Lung (tissue), 12 donors: ENCODE results near the gene SLC35E3. TPM values are rescaled to one million over a fixed set of nuclear protein-coding genes. Genes with fewer than 3 reads are reported as not detected.

Source experiments
- ATAC-seq: fragments of 200-7000 bp; cut with Tn5 transposase; one replicate; pipeline ENCODE4 v1.9.1; 2020; ENCODE audit warnings: moderate number of reproducible peaks; ENCODE audit not compliant: insufficient read depth, low FRiP score
- DNase-seq, 3 donors: peaks; one replicate each; pipeline ENCODE4 v3.0.0-alpha.2; 2013 to 2017
- H3K27ac ChIP-seq, 2 donors: one replicate each; pipeline ENCODE4 v1.5.1; 2013; ENCODE audit warnings: mild to moderate bottlenecking in 2 of 2, moderate library complexity in 2 of 2, control low read depth in 1 of 2, inconsistent platforms in 1 of 2, low read depth in 1 of 2, low read length in 1 of 2
- H3K27me3 ChIP-seq, 3 donors: one replicate each; pipeline ENCODE4 v1.5.1; 2013; ENCODE audit warnings: low read length in 2 of 3; ENCODE audit not compliant: control insufficient read depth in 3 of 3, insufficient read depth in 3 of 3
- H3K36me3 ChIP-seq, 4 donors: one replicate each; pipeline ENCODE4 v1.5.1; 2013; ENCODE audit warnings: low read length in 4 of 4, mild to moderate bottlenecking in 1 of 4, moderate library complexity in 1 of 4; ENCODE audit not compliant: control insufficient read depth in 4 of 4, insufficient read depth in 4 of 4
- H3K4me1 ChIP-seq, 5 donors: one replicate each; pipeline ENCODE4 v1.5.1; 2013; ENCODE audit warnings: low read length in 5 of 5, mild to moderate bottlenecking in 2 of 5, moderate library complexity in 1 of 5; ENCODE audit not compliant: control insufficient read depth in 5 of 5, insufficient read depth in 5 of 5
- H3K4me3 ChIP-seq: one replicate; pipeline ENCODE4 v1.5.1; 2013; ENCODE audit warnings: mild to moderate bottlenecking, control low read depth, moderate library complexity
- H3K9ac ChIP-seq, 2 donors: one replicate each; pipeline ENCODE4 v1.5.1; 2013; ENCODE audit warnings: low read length in 2 of 2, control low read depth in 1 of 2; ENCODE audit not compliant: insufficient read depth in 1 of 2
- H3K9me3 ChIP-seq, 4 donors: one replicate each; pipeline ENCODE4 v1.5.1; 2013; ENCODE audit warnings: low read length in 3 of 4, mild to moderate bottlenecking in 1 of 4, moderate library complexity in 1 of 4; ENCODE audit not compliant: control insufficient read depth in 4 of 4, insufficient read depth in 3 of 4
- WGBS, 2 donors: extraction: QIAGEN DNeasy Blood & Tissue Kit; methylation state at CpG; one replicate each; pipeline ENCODE4 v1.1.7; 2013; 5-methylcytosine and 5-hydroxymethylcytosine counted together
- polyA plus RNA-seq, 2 donors: library from polyadenylated mRNA; stranded (reverse); fragments of 200-250 nt; gene quantifications; one replicate each; pipeline ENCODE4 v1.2.1, GENCODE V29; 2013
- total RNA-seq, 2 donors: library from RNA; depleted of rRNA in 1 of 2; stranded (reverse); fragments of >200 nt in 1 of 2; gene quantifications; one replicate each; pipeline ENCODE4 v1.2.1, GENCODE V29; 2014 to 2021
- TF ChIP-seq, protein P1 (sequence below): IDR thresholded peaks from 2 replicates; pipeline ENCODE4 v1.5.1; 2012; ENCODE audit warnings: mild to moderate bottlenecking; ENCODE audit errors: control extremely low read depth, extremely low read depth
- donor health status: control.
- donor health status: control.
- donor health status: Bipolar disorder and iron deficiency.
- donor health status: healthy.
- donor health status: DM: yes; HTN: yes; CAD: no.

SLC35E3 gene
- total and polyA plus RNA-seq, 4 donors: 4.0 to 14.4 (median 9.0) TPM

DNA sequence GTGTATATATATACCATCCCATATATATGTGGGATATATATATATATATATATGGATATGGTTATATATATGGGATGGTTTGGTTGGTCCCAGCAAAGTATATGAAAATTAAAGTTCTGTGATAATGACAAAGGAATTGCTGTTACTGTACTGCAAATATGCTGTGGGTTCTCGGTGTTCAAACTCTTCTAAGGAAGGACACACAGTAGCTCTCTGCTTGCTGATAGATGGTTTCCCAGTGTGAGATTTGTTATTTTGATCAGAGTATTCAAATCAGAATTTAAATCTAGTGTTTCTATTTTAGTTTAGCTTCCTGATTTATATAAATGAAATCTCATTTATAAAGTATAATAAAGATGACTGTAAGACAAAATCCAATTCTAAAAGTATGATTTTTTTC, 19.7 kb downstream of the SLC35E3 start:
- Histone ChIP-seq H3K27me3 (no peaks in the 10 kb centered on the region), H3K27ac (no peak overlapping the region), H3K36me3 (peaks cover 7 to 19% (median 13%) of the 10 kb centered on the region in 4 donors), H3K9ac (no peak overlapping the region), H3K4me3 (no peak overlapping the region), H3K9me3 (no peaks in the 10 kb centered on the region), H3K4me1 (peaks cover 0 to 2% (median 0%) of the 10 kb centered on the region in 5 donors)
- ATAC-seq: no peak
- 97 to 98% methylated on average over 1 of the region's 1 CpG for WGBS, 2 donors
- TF ChIP-seq, protein P1, sequence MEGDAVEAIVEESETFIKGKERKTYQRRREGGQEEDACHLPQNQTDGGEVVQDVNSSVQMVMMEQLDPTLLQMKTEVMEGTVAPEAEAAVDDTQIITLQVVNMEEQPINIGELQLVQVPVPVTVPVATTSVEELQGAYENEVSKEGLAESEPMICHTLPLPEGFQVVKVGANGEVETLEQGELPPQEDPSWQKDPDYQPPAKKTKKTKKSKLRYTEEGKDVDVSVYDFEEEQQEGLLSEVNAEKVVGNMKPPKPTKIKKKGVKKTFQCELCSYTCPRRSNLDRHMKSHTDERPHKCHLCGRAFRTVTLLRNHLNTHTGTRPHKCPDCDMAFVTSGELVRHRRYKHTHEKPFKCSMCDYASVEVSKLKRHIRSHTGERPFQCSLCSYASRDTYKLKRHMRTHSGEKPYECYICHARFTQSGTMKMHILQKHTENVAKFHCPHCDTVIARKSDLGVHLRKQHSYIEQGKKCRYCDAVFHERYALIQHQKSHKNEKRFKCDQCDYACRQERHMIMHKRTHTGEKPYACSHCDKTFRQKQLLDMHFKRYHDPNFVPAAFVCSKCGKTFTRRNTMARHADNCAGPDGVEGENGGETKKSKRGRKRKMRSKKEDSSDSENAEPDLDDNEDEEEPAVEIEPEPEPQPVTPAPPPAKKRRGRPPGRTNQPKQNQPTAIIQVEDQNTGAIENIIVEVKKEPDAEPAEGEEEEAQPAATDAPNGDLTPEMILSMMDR: no peak
- DNase-seq: no peak

DNA sequence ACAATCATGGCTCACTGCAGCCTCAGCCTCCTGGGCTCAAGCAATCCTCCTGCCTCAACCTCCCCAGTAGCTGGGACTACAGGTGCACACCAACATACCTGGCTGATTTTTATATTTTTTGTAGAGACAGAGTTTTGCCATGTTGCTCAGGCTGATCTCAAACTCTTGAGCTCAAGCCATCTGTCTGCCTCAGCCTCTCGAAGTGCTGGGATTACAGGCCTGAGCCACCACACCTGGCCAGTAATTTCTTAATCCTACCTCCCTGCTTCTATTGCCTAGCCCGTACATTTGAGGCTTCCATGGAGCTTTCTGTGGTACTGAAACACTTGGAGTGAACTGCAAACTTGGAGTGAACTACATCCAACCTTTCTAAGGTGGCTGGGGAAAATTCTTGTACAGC, 20.7 kb downstream of the SLC35E3 start:
- no peaks in the 10 kb centered on the region for H3K27me3 ChIP-seq
- TF ChIP-seq, protein P1: no peak
- 93 to 94% methylated on average over 2 of the region's 2 CpGs for WGBS, 2 donors
- no peak overlapping the region for H3K27ac ChIP-seq
- H3K36me3 ChIP-seq: peaks cover 5 to 19% (median 12%) of the 10 kb centered on the region in 4 donors
- H3K4me1 ChIP-seq: peaks cover 0 to 2% (median 0%) of the 10 kb centered on the region in 5 donors
- no peak for DNase-seq
- H3K4me3 ChIP-seq: no peak overlapping the region
- H3K9me3 ChIP-seq: no peaks in the 10 kb centered on the region
- H3K9ac ChIP-seq: no peak overlapping the region
- no peak for ATAC-seq

DNA sequence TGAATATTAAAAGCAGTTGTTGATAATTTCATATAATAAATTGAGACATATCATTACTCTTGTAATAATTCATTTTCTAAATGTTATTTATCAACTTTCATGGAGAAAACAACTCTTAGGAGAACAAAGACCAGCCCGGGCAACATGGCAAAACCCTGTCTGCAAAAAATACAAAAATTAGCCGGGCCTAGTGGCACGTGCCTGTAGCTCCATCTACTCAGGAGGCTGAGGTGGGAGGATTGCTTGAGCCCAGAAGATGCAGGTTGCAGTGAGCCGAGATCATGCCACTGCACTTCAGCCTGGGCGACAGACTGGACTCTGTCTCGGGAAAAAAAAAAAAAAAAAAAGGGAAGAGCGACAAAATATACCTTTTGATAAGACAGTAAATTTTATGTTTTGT, 21.2 kb downstream of the SLC35E3 start:
- no peak overlapping the region for H3K4me3 ChIP-seq
- H3K36me3 ChIP-seq: peaks cover 5 to 19% (median 12%) of the 10 kb centered on the region in 4 donors
- ATAC-seq (no peak), DNase-seq (no peak)
- H3K27ac ChIP-seq: no peak overlapping the region
- no peaks in the 10 kb centered on the region for H3K27me3 ChIP-seq
- no peaks in the 10 kb centered on the region for H3K9me3 ChIP-seq
- no peak overlapping the region for H3K9ac ChIP-seq
- H3K4me1 ChIP-seq: peaks cover 0 to 2% (median 0%) of the 10 kb centered on the region in 5 donors
- TF ChIP-seq, protein P1: no peak
- 92 to 95% methylated on average over 7 of the region's 7 CpGs for WGBS, 2 donors

DNA sequence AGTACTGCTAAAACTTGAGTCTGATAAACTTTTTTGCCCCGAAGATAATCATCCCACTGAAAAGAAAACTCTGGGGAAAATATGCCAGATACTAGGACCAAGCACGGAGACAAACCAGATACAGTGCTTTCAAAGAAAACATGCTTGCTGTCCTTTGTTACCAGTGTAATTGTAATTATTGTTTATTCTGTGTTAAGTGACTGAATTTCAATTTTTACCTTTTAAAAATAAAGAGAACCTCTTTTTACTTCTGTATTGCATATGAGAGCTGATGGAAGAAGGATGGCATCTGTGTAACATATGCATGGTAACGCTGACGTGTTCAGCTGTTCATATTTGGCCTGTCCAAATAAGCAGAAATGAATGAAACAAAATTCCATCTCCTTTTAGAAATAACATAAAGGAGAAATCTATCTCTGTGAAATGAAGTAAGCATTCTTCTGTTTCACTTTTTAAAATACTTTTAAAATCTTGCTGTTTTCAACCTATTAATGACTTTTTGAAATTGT, 22.5 kb downstream of the SLC35E3 start:
- Histone ChIP-seq H3K4me1 (peaks cover 0 to 2% (median 0%) of the 10 kb centered on the region in 5 donors), H3K4me3 (no peak overlapping the region), H3K27me3 (no peaks in the 10 kb centered on the region), H3K9me3 (no peaks in the 10 kb centered on the region), H3K36me3 (peaks cover 3 to 12% (median 8%) of the 10 kb centered on the region in 4 donors), H3K27ac (no peak overlapping the region), H3K9ac (no peak overlapping the region)
- ATAC-seq (no peak), DNase-seq (no peak)
- 91 to 96% methylated on average over 4 of the region's 4 CpGs for WGBS, 2 donors
- TF ChIP-seq, protein P1: no peak
